Right atrium auricular region (tissue), 2 donors: ENCODE data around the gene HIPK2. TPM values are rescaled to one million over a fixed set of nuclear protein-coding genes. Genes with fewer than 3 reads are reported as not detected.

Experiments used
- DNase-seq: peaks from one replicate; pipeline ENCODE4 v3.0.0-alpha.2; 2019; ENCODE audit warnings: low spot score
- H3K27ac ChIP-seq, 2 donors: fragments of 200-600 bp; sonication (generic); 1 replicate in 1 of 2; 2 replicates in 1 of 2; pipeline ENCODE4 v1.5.1; 2016 to 2019
- H3K27me3 ChIP-seq, 2 donors: fragments of 200-600 bp; sonication (generic); one replicate each; pipeline versions ENCODE4 v1.5.1 to v1.6.0; 2017 to 2019
- H3K36me3 ChIP-seq: fragments of 200-600 bp; sonication (generic); one replicate; pipeline ENCODE4 v1.5.1; 2016
- H3K4me1 ChIP-seq, 2 donors: fragments of 200-600 bp; sonication (generic); one replicate each; pipeline versions ENCODE4 v1.5.1 to v1.6.0; 2017 to 2019
- H3K4me3 ChIP-seq, 2 donors: fragments of 200-600 bp; sonication (generic); 1 replicate in 1 of 2; 2 replicates in 1 of 2; pipeline ENCODE4 v1.5.1; 2017 to 2019; ENCODE audit warnings: mild to moderate bottlenecking in 1 of 2, moderate library complexity in 1 of 2
- H3K9me3 ChIP-seq, 2 donors: fragments of 200-600 bp; sonication (generic); one replicate each; pipeline ENCODE4 v1.5.1; 2019
- total RNA-seq, 2 donors: library from RNA; depleted of rRNA; stranded (reverse); fragments of >200 nt; gene quantifications; one replicate each; pipeline ENCODE4 v1.1.0, GENCODE V29; 2016
- TF ChIP-seq, protein P1 (sequence below), 2 donors: fragments of 200-600 bp; sonication (generic); IDR thresholded peaks; one replicate each; pipeline ENCODE4 v1.5.1; 2019; ENCODE audit warnings: antibody characterized with exemption in 2 of 2

The HIPK2 gene
- total RNA-seq, 2 donors from 2014 or later = 87.0 to 131 TPM

DNA sequence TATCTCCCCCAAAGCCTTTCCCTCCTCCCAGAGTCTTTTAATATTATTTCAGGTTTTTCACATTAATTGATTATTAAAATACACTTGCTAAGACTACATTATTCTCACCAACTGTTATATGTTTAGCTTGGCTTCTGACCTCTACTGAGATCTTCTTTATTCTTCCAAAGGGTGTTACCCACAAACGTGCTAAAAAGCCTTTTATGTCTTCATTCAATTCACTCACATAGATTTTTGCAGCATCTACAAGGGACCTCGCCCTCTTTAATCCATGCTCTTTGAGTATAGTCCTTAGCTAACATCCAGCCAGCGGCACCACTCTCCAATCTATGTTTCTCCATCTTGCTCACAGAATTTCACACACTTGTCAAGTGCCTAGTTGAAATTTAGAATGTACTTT, 115.9 kb downstream of the HIPK2 start:
- no peaks in the 10 kb centered on the region for H3K9me3 ChIP-seq
- H3K4me1 ChIP-seq = peaks cover 0 to 77% of the 10 kb centered on the region in 2 donors
- no peak overlapping the region for H3K27ac ChIP-seq
- DNase-seq = no peak
- H3K4me3 ChIP-seq = no peak overlapping the region
- no peaks in the 10 kb centered on the region for H3K27me3 ChIP-seq
- H3K36me3 ChIP-seq = no peaks in the 10 kb centered on the region
- TF ChIP-seq, protein P1, sequence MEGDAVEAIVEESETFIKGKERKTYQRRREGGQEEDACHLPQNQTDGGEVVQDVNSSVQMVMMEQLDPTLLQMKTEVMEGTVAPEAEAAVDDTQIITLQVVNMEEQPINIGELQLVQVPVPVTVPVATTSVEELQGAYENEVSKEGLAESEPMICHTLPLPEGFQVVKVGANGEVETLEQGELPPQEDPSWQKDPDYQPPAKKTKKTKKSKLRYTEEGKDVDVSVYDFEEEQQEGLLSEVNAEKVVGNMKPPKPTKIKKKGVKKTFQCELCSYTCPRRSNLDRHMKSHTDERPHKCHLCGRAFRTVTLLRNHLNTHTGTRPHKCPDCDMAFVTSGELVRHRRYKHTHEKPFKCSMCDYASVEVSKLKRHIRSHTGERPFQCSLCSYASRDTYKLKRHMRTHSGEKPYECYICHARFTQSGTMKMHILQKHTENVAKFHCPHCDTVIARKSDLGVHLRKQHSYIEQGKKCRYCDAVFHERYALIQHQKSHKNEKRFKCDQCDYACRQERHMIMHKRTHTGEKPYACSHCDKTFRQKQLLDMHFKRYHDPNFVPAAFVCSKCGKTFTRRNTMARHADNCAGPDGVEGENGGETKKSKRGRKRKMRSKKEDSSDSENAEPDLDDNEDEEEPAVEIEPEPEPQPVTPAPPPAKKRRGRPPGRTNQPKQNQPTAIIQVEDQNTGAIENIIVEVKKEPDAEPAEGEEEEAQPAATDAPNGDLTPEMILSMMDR (IDR thresholded peaks at IDR 0.05) = no peak

DNA sequence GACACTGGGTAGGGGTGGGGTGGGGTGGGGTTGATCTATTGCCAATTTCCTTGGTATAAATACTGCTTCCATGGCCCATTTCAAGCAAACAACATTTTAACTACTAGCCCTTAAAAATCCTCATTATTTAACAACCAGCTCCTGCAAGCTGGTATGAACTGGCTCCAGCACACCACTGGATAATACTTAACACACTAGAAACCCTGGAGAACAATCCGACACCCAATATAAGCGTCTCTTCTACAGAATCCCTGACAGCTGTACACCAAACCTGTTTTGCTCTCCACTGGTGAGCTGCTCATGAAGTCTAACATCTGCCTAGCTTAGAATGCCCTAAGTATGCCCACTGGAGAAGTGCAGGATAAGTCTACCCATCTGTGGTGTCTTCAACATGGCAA, 116.8 kb downstream of the HIPK2 start:
- Histone ChIP-seq H3K4me1 (peaks cover 0 to 86% of the 10 kb centered on the region in 2 donors), H3K27ac (peak overlapping the region; percentile 68 to 82), H3K36me3 (no peaks in the 10 kb centered on the region), H3K9me3 (no peaks in the 10 kb centered on the region), H3K27me3 (no peaks in the 10 kb centered on the region), H3K4me3 (no peak overlapping the region)
- DNase-seq = no peak
- TF ChIP-seq, protein P1 (IDR thresholded peaks at IDR 0.05) = no peak

DNA sequence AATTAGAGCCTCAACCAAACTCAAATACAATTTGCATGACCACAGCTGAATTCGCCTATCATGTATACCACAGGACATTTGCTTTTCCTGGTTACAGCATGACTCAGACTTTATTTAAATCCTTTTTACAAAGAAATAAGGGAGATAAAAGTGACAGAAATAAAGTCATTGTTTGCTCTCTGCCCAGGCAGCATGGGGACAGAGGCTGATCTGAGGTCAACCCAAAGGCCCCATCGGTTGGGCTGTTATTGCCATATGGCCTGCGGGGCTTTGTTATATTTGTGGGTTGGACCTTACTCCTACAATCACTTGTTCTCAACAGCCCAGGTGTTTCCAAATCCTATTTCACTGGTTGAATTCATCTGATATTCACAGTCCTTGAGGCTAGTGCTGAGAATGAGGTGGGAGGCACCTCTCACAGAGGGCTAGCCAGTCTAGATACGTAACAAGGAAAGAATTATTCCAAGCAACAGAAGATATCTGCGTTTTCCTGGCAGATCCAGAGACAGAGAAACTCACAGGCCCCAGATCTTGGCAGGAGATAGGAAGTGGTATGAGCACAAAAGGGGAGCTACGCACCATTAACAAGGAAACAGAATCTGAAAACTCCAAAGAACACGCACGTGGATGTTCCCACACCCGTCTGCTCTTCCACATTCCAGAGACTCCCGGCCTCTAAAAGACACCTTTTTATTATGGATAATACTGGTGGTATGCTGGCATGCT, 117.3 kb downstream of the HIPK2 start:
- Histone ChIP-seq H3K27ac (peak overlapping the region; percentile 68 to 82), H3K9me3 (no peaks in the 10 kb centered on the region), H3K4me3 (no peak overlapping the region), H3K27me3 (no peaks in the 10 kb centered on the region), H3K36me3 (no peaks in the 10 kb centered on the region), H3K4me1 (peaks cover 0 to 90% of the 10 kb centered on the region in 2 donors)
- TF ChIP-seq, protein P1 (IDR thresholded peaks at IDR 0.05) = no peak
- no peak for DNase-seq

DNA sequence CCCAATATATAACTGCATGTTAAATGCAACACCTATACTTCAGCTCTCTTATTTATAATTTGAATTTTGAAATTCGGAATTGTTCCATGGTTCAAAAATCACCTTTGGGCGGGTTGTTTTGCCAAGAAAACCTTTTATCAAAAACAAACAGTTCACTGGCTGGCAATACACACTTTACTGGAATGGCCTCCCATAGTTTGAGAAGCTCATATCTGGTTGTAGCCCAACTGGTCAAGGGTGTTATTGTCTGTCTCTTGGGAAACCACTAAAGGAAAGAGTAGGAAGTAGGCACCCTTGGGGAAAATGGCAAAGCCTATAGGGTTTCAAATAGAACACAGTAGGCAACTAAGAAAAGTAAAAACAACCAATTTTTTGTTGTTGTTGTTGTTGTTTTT, 117.9 kb downstream of the HIPK2 start:
- Histone ChIP-seq H3K4me3 (no peak overlapping the region), H3K36me3 (no peaks in the 10 kb centered on the region), H3K27ac (peak overlapping the region; percentile 68 to 82), H3K4me1 (peaks cover 0 to 95% of the 10 kb centered on the region in 2 donors), H3K27me3 (no peaks in the 10 kb centered on the region), H3K9me3 (no peaks in the 10 kb centered on the region)
- DNase-seq = no peak
- TF ChIP-seq, protein P1 (IDR thresholded peaks at IDR 0.05) = no peak

DNA sequence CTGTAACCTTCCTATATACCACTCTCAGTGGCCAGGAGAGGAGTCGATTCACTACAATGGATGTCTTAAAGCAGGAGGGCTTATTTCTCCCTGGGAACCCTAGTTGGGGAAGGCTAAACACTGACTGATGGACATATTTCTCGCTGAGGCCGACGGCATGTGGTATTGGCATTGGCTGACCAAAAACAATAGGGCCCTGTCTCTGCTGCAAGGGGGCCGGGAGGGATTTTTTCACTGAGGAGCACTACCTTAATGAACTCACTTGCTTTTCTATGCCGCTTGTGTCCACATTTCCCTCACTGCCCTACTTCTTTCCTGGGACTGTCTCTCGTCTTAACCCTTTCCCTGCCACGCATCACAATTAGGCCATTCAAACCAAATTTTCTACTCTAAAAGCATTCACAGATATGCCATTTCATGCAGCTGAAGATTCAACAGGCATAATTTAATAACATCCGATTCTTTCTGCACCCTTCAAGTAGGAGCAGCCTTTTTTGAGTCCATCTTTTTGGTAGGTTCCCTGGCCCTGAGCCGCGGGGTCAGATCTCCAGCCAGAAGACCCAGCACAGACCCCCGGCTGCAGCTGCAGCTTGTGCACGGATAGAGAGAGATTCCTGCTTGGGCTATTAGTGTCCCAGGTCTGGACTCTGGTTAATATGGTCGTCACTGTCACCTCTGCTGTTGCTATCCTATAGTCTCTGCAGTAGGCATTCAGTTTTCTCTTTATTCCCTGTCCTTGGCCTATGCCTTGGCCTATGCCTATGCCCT, 118.7 kb downstream of the HIPK2 start:
- Histone ChIP-seq H3K4me1 (peaks cover 0 to 96% of the 10 kb centered on the region in 2 donors), H3K27ac (peak overlapping the region; percentile 68 to 82), H3K4me3 (no peak overlapping the region), H3K9me3 (no peaks in the 10 kb centered on the region), H3K27me3 (no peaks in the 10 kb centered on the region), H3K36me3 (no peaks in the 10 kb centered on the region)
- TF ChIP-seq, protein P1 (IDR thresholded peaks at IDR 0.05) = no peak
- DNase-seq = no peak
